Muscle layer of colon (tissue), 2 donors: ENCODE data around the gene GATM.

Source experiments
- H3K27ac ChIP-seq: one replicate; pipeline ENCODE4 v1.7.0; 2013; ENCODE audit warnings: low read depth, mild to moderate bottlenecking, low read length, moderate library complexity
- H3K27me3 ChIP-seq, 2 donors: one replicate each; pipeline ENCODE4 v1.7.0; 2013; ENCODE audit warnings: low read length in 2 of 2, mild to moderate bottlenecking in 2 of 2; ENCODE audit not compliant: insufficient read depth in 2 of 2, control insufficient read depth in 1 of 2
- H3K36me3 ChIP-seq: one replicate; pipeline ENCODE4 v1.7.0; 2013; ENCODE audit warnings: mild to moderate bottlenecking, low read length; ENCODE audit not compliant: insufficient read depth
- H3K4me1 ChIP-seq: one replicate; pipeline ENCODE4 v1.7.0; 2013; ENCODE audit warnings: mild to moderate bottlenecking, low read length; ENCODE audit not compliant: insufficient read depth
- H3K4me3 ChIP-seq, 2 donors: one replicate each; pipeline ENCODE4 v1.7.0; 2013; ENCODE audit warnings: low read length in 2 of 2, low read depth in 1 of 2, mild to moderate bottlenecking in 1 of 2, moderate library complexity in 1 of 2
- H3K9ac ChIP-seq: one replicate; pipeline ENCODE4 v1.7.0; 2013; ENCODE audit warnings: low read length
- H3K9me3 ChIP-seq: one replicate; pipeline ENCODE4 v1.7.0; 2013; ENCODE audit warnings: mild to moderate bottlenecking, low read length
- donor health status: abdominal sarcoma.
- donor health status: Adenocarcinoma of cecum.

GATM gene

GRCh38 chr15:45386420-45386819 is 8.1 kb upstream of the GATM start:
- Histone ChIP-seq H3K4me1 (no peaks in the 10 kb centered on the region), H3K4me3 (no peak overlapping the region), H3K27me3 (no peaks in the 10 kb centered on the region), H3K9ac (no peak overlapping the region), H3K27ac (no peak overlapping the region), H3K9me3 (no peaks in the 10 kb centered on the region), H3K36me3 (no peaks in the 10 kb centered on the region)

- H3K27ac ChIP-seq, result no peak overlapping the region
- H3K4me1 ChIP-seq, result no peaks in the 10 kb centered on the region
- H3K9me3 ChIP-seq, result no peaks in the 10 kb centered on the region
- H3K4me3 ChIP-seq, result no peak overlapping the region
- no peaks in the 10 kb centered on the region for H3K36me3 ChIP-seq
- H3K27me3 ChIP-seq, result no peaks in the 10 kb centered on the region
- H3K9ac ChIP-seq, result no peak overlapping the region
These were observed 7.2 kb upstream of the GATM start for GRCh38 chr15:45385590-45385989.

- H3K27me3 ChIP-seq, result no peaks in the 10 kb centered on the region
- H3K27ac ChIP-seq, result no peak overlapping the region
- H3K9ac ChIP-seq, result no peak overlapping the region
- H3K9me3 ChIP-seq, result no peaks in the 10 kb centered on the region
- no peak overlapping the region for H3K4me3 ChIP-seq
- H3K4me1 ChIP-seq, result no peaks in the 10 kb centered on the region
- no peaks in the 10 kb centered on the region for H3K36me3 ChIP-seq
These were observed 6.4 kb upstream of the GATM start for GRCh38 chr15:45384700-45385099.

- Histone ChIP-seq H3K36me3 (no peaks in the 10 kb centered on the region), H3K27me3 (no peaks in the 10 kb centered on the region), H3K9ac (peak overlapping the region; percentile 70), H3K9me3 (no peaks in the 10 kb centered on the region), H3K4me3 (peak overlapping the region; percentile 99), H3K4me1 (peaks cover 21% of the 10 kb centered on the region), H3K27ac (peak overlapping the region; percentile 65)
These were observed 544 bp upstream of the GATM start for GRCh38 chr15:45378913-45379262.

- Histone ChIP-seq H3K9me3 (no peaks in the 10 kb centered on the region), H3K27ac (peak overlapping the region; percentile 98), H3K9ac (peak overlapping the region; percentile 82), H3K4me3 (peak overlapping the region; percentile 99), H3K27me3 (no peaks in the 10 kb centered on the region), H3K36me3 (no peaks in the 10 kb centered on the region), H3K4me1 (peaks cover 23% of the 10 kb centered on the region)
These were observed 665 bp downstream of the GATM start for GRCh38 chr15:45377609-45378148.

- H3K4me1 ChIP-seq, result peaks cover 29% of the 10 kb centered on the region
- H3K9me3 ChIP-seq, result no peaks in the 10 kb centered on the region
- H3K4me3 ChIP-seq, result peak overlapping the region; percentile 99
- H3K27ac ChIP-seq, result peak overlapping the region; percentile 98
- H3K27me3 ChIP-seq, result no peaks in the 10 kb centered on the region
- H3K9ac ChIP-seq, result peak overlapping the region; percentile 82
- H3K36me3 ChIP-seq, result no peaks in the 10 kb centered on the region
These were observed 1.3 kb downstream of the GATM start for GRCh38 chr15:45376967-45377608.

- Histone ChIP-seq H3K4me3 (peak overlapping the region in 1 of 2 donors; percentile 99), H3K9me3 (no peaks in the 10 kb centered on the region), H3K27me3 (no peaks in the 10 kb centered on the region), H3K36me3 (no peaks in the 10 kb centered on the region), H3K4me1 (peaks cover 36% of the 10 kb centered on the region), H3K27ac (no peak overlapping the region), H3K9ac (peak overlapping the region; percentile 19)
These were observed 1.9 kb downstream of the GATM start for GRCh38 chr15:45376300-45376928.

GRCh38 chr15:45375836-45376235 is 2.5 kb downstream of the GATM start:
- H3K27ac ChIP-seq, result no peak overlapping the region
- H3K9ac ChIP-seq, result no peak overlapping the region
- H3K4me1 ChIP-seq, result peaks cover 36% of the 10 kb centered on the region
- H3K4me3 ChIP-seq, result peak overlapping the region in 1 of 2 donors; percentile 99
- no peaks in the 10 kb centered on the region for H3K27me3 ChIP-seq
- H3K9me3 ChIP-seq, result no peaks in the 10 kb centered on the region
- H3K36me3 ChIP-seq, result no peaks in the 10 kb centered on the region

- H3K27me3 ChIP-seq, result no peaks in the 10 kb centered on the region
- no peak overlapping the region for H3K4me3 ChIP-seq
- H3K9me3 ChIP-seq, result no peaks in the 10 kb centered on the region
- peaks cover 36% of the 10 kb centered on the region for H3K4me1 ChIP-seq
- no peak overlapping the region for H3K9ac ChIP-seq
- H3K36me3 ChIP-seq, result peaks cover 9% of the 10 kb centered on the region
- no peak overlapping the region for H3K27ac ChIP-seq
These were observed 4.4 kb downstream of the GATM start for GRCh38 chr15:45373976-45374375.

GRCh38 chr15:45372041-45372995 is 6.0 kb downstream of the GATM start:
- no peak overlapping the region for H3K9ac ChIP-seq
- no peaks in the 10 kb centered on the region for H3K27me3 ChIP-seq
- peaks cover 11% of the 10 kb centered on the region for H3K36me3 ChIP-seq
- no peak overlapping the region for H3K27ac ChIP-seq
- peaks cover 36% of the 10 kb centered on the region for H3K4me1 ChIP-seq
- H3K9me3 ChIP-seq, result no peaks in the 10 kb centered on the region
- H3K4me3 ChIP-seq, result no peak overlapping the region

- Histone ChIP-seq H3K9ac (no peak overlapping the region), H3K36me3 (peaks cover 13% of the 10 kb centered on the region), H3K4me1 (peaks cover 28% of the 10 kb centered on the region), H3K27ac (no peak overlapping the region), H3K27me3 (no peaks in the 10 kb centered on the region), H3K9me3 (no peaks in the 10 kb centered on the region), H3K4me3 (no peak overlapping the region)
These were observed 6.8 kb downstream of the GATM start for GRCh38 chr15:45371546-45371945.
